GM12801 (cell line): Measurements from ENCODE around the gene CDKAL1.

Experiments used
- TF ChIP-seq, protein P1 (sequence below): IDR thresholded peaks from one replicate; pipeline ENCODE4 v1.5.1; 2011; ENCODE audit warnings: control low read depth; ENCODE audit not compliant: insufficient read length; ENCODE audit errors: extremely low read depth

CDKAL1 gene

DNA sequence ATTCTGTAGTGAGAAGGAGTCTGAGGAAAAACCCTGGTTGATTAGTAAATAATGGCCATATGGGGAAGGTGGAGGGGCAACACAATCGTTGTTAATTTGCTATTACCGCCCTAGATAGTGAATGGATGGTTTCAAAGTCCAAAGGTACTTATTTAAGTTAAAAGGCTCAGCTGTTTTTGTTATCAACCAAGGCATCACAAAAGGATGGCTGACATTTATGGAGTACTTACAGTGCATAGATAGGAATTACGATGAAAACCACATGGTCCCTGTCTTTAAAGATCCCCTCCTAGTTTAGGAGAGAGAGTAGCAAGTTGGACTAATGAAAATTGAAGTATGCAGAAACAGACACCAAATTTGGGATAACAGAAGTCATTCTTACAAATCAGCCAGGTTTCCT, 319.6 kb downstream of the CDKAL1 start:
- TF ChIP-seq, protein P1, sequence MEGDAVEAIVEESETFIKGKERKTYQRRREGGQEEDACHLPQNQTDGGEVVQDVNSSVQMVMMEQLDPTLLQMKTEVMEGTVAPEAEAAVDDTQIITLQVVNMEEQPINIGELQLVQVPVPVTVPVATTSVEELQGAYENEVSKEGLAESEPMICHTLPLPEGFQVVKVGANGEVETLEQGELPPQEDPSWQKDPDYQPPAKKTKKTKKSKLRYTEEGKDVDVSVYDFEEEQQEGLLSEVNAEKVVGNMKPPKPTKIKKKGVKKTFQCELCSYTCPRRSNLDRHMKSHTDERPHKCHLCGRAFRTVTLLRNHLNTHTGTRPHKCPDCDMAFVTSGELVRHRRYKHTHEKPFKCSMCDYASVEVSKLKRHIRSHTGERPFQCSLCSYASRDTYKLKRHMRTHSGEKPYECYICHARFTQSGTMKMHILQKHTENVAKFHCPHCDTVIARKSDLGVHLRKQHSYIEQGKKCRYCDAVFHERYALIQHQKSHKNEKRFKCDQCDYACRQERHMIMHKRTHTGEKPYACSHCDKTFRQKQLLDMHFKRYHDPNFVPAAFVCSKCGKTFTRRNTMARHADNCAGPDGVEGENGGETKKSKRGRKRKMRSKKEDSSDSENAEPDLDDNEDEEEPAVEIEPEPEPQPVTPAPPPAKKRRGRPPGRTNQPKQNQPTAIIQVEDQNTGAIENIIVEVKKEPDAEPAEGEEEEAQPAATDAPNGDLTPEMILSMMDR, result no peak

- TF ChIP-seq, protein P1, result no peak
Observed at GRCh38 chr6:20856681-20857288, 322.5 kb downstream of the CDKAL1 start.

DNA sequence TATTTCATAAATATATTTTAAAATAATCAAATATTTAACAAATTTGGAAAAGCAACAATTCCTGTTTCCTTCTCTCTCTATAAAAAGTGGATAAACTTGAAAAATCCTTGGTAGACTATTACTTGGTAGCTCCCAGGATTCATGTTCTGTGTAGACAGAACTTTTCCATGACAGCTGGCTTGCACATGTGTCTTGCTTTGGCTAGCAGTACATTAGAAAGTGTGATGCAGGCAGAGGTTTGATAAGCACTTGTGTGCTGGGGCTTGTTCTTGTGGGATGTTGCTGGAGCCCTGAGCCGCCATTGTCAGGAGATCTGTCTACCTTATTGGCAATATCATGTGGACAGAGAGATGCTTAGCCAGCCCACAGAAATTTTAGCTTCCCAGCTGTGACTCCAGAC, 327.2 kb downstream of the CDKAL1 start:
- TF ChIP-seq, protein P1, result no peak

- TF ChIP-seq, protein P1, result no peak
Observed at GRCh38 chr6:20866036-20866435, 331.8 kb downstream of the CDKAL1 start.

DNA sequence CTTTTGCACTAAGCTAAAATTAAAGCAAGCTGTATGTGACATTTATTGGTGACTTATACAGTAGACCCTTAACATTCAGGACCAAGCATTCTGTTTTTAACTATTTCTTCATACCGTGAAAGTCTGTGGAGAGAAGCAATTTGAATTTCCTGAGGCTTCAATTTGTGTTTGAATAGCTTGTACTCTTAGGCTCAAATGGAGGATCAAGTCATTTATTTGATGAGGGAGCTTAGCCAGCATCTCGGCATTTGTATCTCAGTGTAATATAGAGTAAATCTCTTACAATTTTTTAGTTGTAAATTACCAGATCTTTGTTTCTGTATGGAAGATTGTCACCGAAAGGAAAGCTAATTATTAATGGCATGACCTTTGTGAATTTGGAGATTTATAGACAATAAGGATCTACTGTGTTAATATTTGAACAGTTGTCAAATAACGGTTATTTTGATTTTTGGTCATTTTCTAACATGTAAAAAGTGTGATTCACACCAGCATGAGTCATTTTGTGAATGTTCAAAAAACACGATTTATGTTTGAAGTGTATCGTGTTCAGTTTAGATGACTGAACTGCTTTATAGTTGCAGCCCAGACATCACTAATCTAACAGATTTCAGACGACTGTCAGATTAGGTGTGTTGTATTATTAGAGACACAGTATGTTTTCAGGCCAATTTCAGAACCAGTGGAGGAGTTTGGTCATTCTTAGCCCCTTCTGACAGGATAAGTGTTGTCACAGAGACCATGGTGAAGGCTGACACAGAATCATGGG, 332.9 kb downstream of the CDKAL1 start:
- TF ChIP-seq, protein P1, result no peak

- TF ChIP-seq, protein P1, result no peak
Observed at GRCh38 chr6:20868397-20869096, 334.3 kb downstream of the CDKAL1 start.

GRCh38 chr6:20870021-20870420, 335.8 kb downstream of the CDKAL1 start:
- TF ChIP-seq, protein P1, result no peak
